Measurements from ENCODE around the gene GFOD1.

Gene GFOD1

GRCh38 chr6:13487122-13488014 is at the start of gene GFOD1:
GFOD1 (minus strand) TSS chr6:13487600; CDS start chr6:13486890, 710 bp downstream.
- Mint-ChIP-seq H3K27me3 (ENCODE audit: low read depth) (peaks cover 17% of the 10 kb centered on the region), H3K4me1 (ENCODE audit: low read depth) (peaks cover 37% of the 10 kb centered on the region), H3K9me3 (no peaks in the 10 kb centered on the region), H3K4me3 (peak within 1 kb of the TSS; percentile 92), H3K27ac (peak within 1 kb of the TSS; percentile 84), H3K36me3 (ENCODE audit: low read depth) (no peaks in the 10 kb centered on the region)
- peak; percentile 86 for DNase-seq (ENCODE audit: low spot score)

GRCh38 chr6:13536796-13537526 is 49.6 kb upstream of the GFOD1 start:
- Mint-ChIP-seq H3K27me3 (ENCODE audit: low read depth) (peaks cover 8% of the 10 kb centered on the region), H3K4me1 (ENCODE audit: low read depth) (peaks cover 2% of the 10 kb centered on the region), H3K36me3 (ENCODE audit: low read depth) (no peaks in the 10 kb centered on the region), H3K27ac (no peak overlapping the region), H3K9me3 (no peaks in the 10 kb centered on the region), H3K4me3 (no peak overlapping the region)
- no peak for DNase-seq (ENCODE audit: low spot score)

GRCh38 chr6:13535306-13535705 is 47.9 kb upstream of the GFOD1 start:
- Mint-ChIP-seq H3K27me3 (ENCODE audit: low read depth) (peaks cover 6% of the 10 kb centered on the region), H3K9me3 (no peaks in the 10 kb centered on the region)
- no peak for DNase-seq (ENCODE audit: low spot score)

GRCh38 chr6:13534536-13534935 is 47.1 kb upstream of the GFOD1 start:
- Mint-ChIP-seq H3K9me3 (no peaks in the 10 kb centered on the region), H3K27me3 (ENCODE audit: low read depth) (peaks cover 5% of the 10 kb centered on the region), H3K4me3 (no peak overlapping the region), H3K36me3 (ENCODE audit: low read depth) (no peaks in the 10 kb centered on the region), H3K4me1 (ENCODE audit: low read depth) (peaks cover under 1% of the 10 kb centered on the region), H3K27ac (no peak overlapping the region)
- DNase-seq (ENCODE audit: low spot score): no peak

More at GRCh38 chr6:13535306-13535705, 47.9 kb upstream of the GFOD1 start:
- H3K4me1 Mint-ChIP-seq (ENCODE audit: low read depth): peaks cover 2% of the 10 kb centered on the region
- H3K36me3 Mint-ChIP-seq (ENCODE audit: low read depth): no peaks in the 10 kb centered on the region
- H3K27ac Mint-ChIP-seq: no peak overlapping the region
- no peak overlapping the region for H3K4me3 Mint-ChIP-seq

GRCh38 chr6:13531956-13532355 is 44.6 kb upstream of the GFOD1 start:
- no peak for DNase-seq (ENCODE audit: low spot score)
- H3K9me3 Mint-ChIP-seq: no peaks in the 10 kb centered on the region
- no peaks in the 10 kb centered on the region for H3K36me3 Mint-ChIP-seq (ENCODE audit: low read depth)
- H3K4me1 Mint-ChIP-seq (ENCODE audit: low read depth): peaks cover under 1% of the 10 kb centered on the region
- H3K27ac Mint-ChIP-seq: no peak overlapping the region
- no peak overlapping the region for H3K4me3 Mint-ChIP-seq
- no peaks in the 10 kb centered on the region for H3K27me3 Mint-ChIP-seq (ENCODE audit: low read depth)

- Mint-ChIP-seq H3K4me3 (no peak overlapping the region), H3K36me3 (ENCODE audit: low read depth) (no peaks in the 10 kb centered on the region), H3K9me3 (no peaks in the 10 kb centered on the region), H3K4me1 (ENCODE audit: low read depth) (peaks cover 9% of the 10 kb centered on the region), H3K27me3 (ENCODE audit: low read depth) (no peaks in the 10 kb centered on the region), H3K27ac (no peak overlapping the region)
- no peak for DNase-seq (ENCODE audit: low spot score)
Observed at GRCh38 chr6:13528777-13529343, 41.5 kb upstream of the GFOD1 start.

- no peaks in the 10 kb centered on the region for H3K9me3 Mint-ChIP-seq
- H3K27ac Mint-ChIP-seq: no peak overlapping the region
- H3K27me3 Mint-ChIP-seq (ENCODE audit: low read depth): no peaks in the 10 kb centered on the region
- peaks cover 9% of the 10 kb centered on the region for H3K4me1 Mint-ChIP-seq (ENCODE audit: low read depth)
- no peaks in the 10 kb centered on the region for H3K36me3 Mint-ChIP-seq (ENCODE audit: low read depth)
- H3K4me3 Mint-ChIP-seq: no peak overlapping the region
- DNase-seq (ENCODE audit: low spot score): no peak
Observed at GRCh38 chr6:13528232-13528631, 40.8 kb upstream of the GFOD1 start.

GRCh38 chr6:13527671-13528056 is 40.3 kb upstream of the GFOD1 start:
- no peak overlapping the region for H3K4me3 Mint-ChIP-seq
- no peak overlapping the region for H3K27ac Mint-ChIP-seq

GRCh38 chr6:13526727-13527670 is 39.6 kb upstream of the GFOD1 start:
- Mint-ChIP-seq H3K27me3 (ENCODE audit: low read depth) (no peaks in the 10 kb centered on the region), H3K9me3 (no peaks in the 10 kb centered on the region), H3K4me1 (ENCODE audit: low read depth) (peaks cover 9% of the 10 kb centered on the region), H3K27ac (no peak overlapping the region), H3K36me3 (ENCODE audit: low read depth) (no peaks in the 10 kb centered on the region), H3K4me3 (no peak overlapping the region)
- DNase-seq (ENCODE audit: low spot score): no peak

More at GRCh38 chr6:13527671-13528056, 40.3 kb upstream of the GFOD1 start:
- no peak for DNase-seq (ENCODE audit: low spot score)
- Mint-ChIP-seq H3K36me3 (ENCODE audit: low read depth) (no peaks in the 10 kb centered on the region), H3K4me1 (ENCODE audit: low read depth) (peaks cover 9% of the 10 kb centered on the region), H3K27me3 (ENCODE audit: low read depth) (no peaks in the 10 kb centered on the region), H3K9me3 (no peaks in the 10 kb centered on the region)

- no peak overlapping the region for H3K27ac Mint-ChIP-seq
- H3K27me3 Mint-ChIP-seq (ENCODE audit: low read depth): no peaks in the 10 kb centered on the region
- peaks cover 9% of the 10 kb centered on the region for H3K4me1 Mint-ChIP-seq (ENCODE audit: low read depth)
- H3K4me3 Mint-ChIP-seq: no peak overlapping the region
- no peaks in the 10 kb centered on the region for H3K9me3 Mint-ChIP-seq
- no peaks in the 10 kb centered on the region for H3K36me3 Mint-ChIP-seq (ENCODE audit: low read depth)
- DNase-seq (ENCODE audit: low spot score): no peak
Observed at GRCh38 chr6:13526357-13526726, 38.9 kb upstream of the GFOD1 start.

GRCh38 chr6:13524801-13525508 is 37.6 kb upstream of the GFOD1 start:
- H3K4me3 Mint-ChIP-seq: no peak overlapping the region
- H3K27me3 Mint-ChIP-seq (ENCODE audit: low read depth): peaks cover 7% of the 10 kb centered on the region
- peaks cover 9% of the 10 kb centered on the region for H3K4me1 Mint-ChIP-seq (ENCODE audit: low read depth)
- no peaks in the 10 kb centered on the region for H3K36me3 Mint-ChIP-seq (ENCODE audit: low read depth)
- no peak for DNase-seq (ENCODE audit: low spot score)
- no peak overlapping the region for H3K27ac Mint-ChIP-seq
- no peaks in the 10 kb centered on the region for H3K9me3 Mint-ChIP-seq

GRCh38 chr6:13523826-13524622 is 36.6 kb upstream of the GFOD1 start:
- no peak overlapping the region for H3K4me3 Mint-ChIP-seq
- H3K27me3 Mint-ChIP-seq (ENCODE audit: low read depth): peaks cover 13% of the 10 kb centered on the region
- no peak for DNase-seq (ENCODE audit: low spot score)
- no peak overlapping the region for H3K27ac Mint-ChIP-seq
- no peaks in the 10 kb centered on the region for H3K9me3 Mint-ChIP-seq
- H3K36me3 Mint-ChIP-seq (ENCODE audit: low read depth): no peaks in the 10 kb centered on the region
- H3K4me1 Mint-ChIP-seq (ENCODE audit: low read depth): peaks cover 9% of the 10 kb centered on the region

All from T-helper 2 cell treated with Interferon-gamma antibody and Interleukin-4, amounts not matched to agents 5 μg/mL and 100 μg/mL, for 36 hours (primary cell).